Epithelial cell of proximal tubule (primary cell): ENCODE results near the gene SP1. TPM values are rescaled to one million over a fixed set of nuclear protein-coding genes. Genes with fewer than 3 reads are reported as not detected.
"Not testable (repeated sequence)": the region's sequence is repeated elsewhere in the genome, so short reads cannot be mapped to it uniquely, and the experiment has no call there.

Experiments
- DNase-seq: peaks from one replicate; pipeline ENCODE4 v3.0.0-alpha.2; 2011; ENCODE audit warnings: low read depth
- H3K4me3 ChIP-seq: 2 replicates; pipeline ENCODE4 v1.5.1; 2011; ENCODE audit warnings: low read depth, mild to moderate bottlenecking, low read length
- CTCF ChIP-seq: conservative IDR thresholded peaks from 2 replicates; pipeline ENCODE4 v1.5.1; 2012; ENCODE audit warnings: low read depth, mild to moderate bottlenecking, low read length
- total RNA-seq: library from RNA; depleted of rRNA; stranded (reverse); fragments of >200 nt; gene quantifications from 2 replicates; pipeline ENCODE4 v1.2.3, GENCODE V29; 2015

The SP1 gene
- total RNA-seq, 1 donor from 2014 or later, result 29.2 TPM

DNA sequence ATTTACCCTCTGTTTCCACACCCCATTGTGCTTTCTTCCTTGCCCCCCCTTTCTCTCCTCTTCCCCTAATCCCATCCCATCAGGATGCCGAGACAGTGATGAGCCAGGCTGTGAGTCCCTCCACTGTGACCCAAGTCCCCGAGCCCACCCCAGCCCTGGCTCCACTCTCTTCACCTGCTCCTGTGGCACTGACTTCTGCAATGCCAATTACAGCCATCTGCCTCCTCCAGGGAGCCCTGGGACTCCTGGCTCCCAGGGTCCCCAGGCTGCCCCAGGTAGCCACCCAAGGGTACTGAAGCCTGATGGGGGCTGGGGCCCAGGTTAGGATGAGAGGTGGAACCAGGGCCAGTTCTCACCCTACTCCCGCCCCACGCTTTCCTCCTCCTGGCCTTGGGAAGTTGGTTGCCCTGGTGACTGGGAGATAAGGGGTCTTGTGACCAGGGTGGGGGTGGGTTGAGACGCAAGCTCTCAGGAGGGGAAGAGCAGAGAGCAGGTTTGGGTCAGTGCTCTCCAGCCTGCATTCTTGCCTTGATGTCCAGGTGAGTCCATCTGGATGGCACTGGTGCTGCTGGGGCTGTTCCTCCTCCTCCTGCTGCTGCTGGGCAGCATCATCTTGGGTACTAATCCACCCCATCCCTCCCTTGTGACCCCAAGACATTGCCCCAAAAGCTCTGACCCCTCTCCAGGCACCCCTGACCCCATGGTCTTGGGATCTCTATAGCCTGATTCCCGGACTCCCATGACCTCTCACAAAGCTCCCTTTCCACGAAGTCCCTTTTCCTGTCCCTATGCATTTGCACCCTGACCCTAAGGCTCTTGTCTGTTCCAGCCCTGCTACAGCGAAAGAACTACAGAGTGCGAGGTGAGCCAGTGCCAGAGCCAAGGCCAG lies 44.9 kb downstream of the SP1 start:
- TF ChIP-seq CTCF, result no peak
- no peak overlapping the region for H3K4me3 ChIP-seq
- DNase-seq, result no peak

DNA sequence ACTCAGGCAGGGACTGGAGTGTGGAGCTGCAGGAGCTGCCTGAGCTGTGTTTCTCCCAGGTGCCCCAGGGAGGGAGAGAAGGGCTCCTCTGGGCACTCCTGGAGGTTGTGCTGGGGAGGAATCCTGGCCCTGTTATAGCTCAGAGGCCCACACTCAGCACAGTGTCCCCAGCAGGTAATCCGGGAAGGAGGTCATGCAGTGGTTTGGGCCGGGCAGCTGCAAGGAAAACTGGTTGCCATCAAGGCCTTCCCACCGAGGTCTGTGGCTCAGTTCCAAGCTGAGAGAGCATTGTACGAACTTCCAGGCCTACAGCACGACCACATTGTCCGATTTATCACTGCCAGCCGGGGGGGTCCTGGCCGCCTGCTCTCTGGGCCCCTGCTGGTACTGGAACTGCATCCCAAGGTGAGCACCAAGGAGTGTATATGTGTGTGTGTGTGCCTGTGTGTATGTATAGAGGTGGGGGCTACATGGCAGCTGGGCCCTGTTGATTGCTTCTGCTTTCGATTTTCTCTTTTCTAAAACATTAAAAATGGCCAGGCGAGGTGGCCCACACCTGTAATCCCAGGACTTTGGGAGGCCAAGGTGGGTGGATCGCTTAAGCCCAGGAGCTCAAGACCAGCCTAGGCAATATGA lies 45.7 kb downstream of the SP1 start:
- no peak for TF ChIP-seq CTCF
- DNase-seq, result no peak
- no peak overlapping the region for H3K4me3 ChIP-seq

DNA sequence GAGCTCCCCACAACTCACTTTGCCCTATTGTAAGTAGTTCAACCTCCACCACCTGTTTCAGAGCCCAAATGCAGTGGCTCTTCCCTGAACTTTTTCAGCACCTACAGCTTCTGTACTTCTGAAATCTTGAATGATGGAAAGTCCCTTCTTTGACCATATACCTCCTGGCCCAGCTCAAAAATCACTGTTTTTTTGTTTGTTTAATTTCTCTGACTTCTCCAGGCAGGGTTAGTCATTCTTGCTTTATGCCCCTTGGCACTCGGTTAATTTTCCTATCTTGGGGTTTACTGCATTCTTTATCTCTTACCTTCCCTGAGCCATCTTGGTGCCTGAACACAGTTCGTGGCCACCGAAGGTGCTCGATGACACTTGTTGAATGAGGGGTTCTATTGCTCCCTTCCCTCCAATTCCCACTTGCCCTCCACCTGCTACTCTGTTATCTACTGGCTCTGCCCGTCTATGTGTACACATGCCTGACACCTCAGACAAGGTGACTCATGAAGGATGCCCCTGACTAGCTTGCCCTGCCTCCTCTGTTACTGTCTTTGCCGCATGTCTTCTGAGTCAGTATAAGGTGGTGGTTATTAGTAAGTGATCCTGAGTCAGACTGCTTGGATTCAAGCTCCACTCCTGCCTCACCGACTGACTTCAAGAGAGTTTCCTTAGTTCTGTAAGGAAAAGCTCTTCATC lies 48.1 kb downstream of the SP1 start:
- peak; percentile 93 for DNase-seq
- no peak overlapping the region for H3K4me3 ChIP-seq
- no peak for TF ChIP-seq CTCF

DNA sequence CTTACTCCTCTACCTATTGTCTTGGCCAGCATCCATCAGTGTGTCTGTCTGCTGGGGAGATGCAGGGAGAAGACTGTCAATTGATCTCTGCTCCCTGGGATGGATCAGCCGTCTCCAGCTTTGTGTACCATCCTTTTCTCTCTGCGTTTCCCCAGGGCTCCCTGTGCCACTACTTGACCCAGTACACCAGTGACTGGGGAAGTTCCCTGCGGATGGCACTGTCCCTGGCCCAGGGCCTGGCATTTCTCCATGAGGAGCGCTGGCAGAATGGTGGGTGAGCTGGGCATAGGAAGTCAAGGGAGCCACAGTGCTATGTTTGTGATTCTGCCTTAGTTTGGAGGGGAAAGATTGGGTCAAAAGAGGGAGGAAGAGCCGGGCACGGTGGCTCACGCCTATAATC lies 48.8 kb downstream of the SP1 start:
- no peak for TF ChIP-seq CTCF
- no peak overlapping the region for H3K4me3 ChIP-seq
- DNase-seq, result no peak

- TF ChIP-seq CTCF, result no peak
- no peak overlapping the region for H3K4me3 ChIP-seq
- DNase-seq, result no peak
Observed at GRCh38 chr12:53430116-53430515, 50.1 kb downstream of the SP1 start.

DNA sequence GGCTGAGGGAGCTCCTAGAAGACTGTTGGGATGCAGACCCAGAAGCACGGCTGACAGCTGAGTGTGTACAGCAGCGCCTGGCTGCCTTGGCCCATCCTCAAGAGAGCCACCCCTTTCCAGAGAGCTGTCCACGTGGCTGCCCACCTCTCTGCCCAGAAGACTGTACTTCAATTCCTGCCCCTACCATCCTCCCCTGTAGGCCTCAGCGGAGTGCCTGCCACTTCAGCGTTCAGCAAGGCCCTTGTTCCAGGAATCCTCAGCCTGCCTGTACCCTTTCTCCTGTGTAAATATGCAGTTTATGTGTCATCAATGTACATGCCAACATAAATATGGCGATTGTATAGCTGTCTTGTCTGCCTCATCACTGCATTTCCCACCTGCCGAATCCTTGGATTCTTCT lies 51.2 kb downstream of the SP1 start:
- H3K4me3 ChIP-seq, result no peak overlapping the region
- DNase-seq, result no peak
- TF ChIP-seq CTCF, result no peak

DNA sequence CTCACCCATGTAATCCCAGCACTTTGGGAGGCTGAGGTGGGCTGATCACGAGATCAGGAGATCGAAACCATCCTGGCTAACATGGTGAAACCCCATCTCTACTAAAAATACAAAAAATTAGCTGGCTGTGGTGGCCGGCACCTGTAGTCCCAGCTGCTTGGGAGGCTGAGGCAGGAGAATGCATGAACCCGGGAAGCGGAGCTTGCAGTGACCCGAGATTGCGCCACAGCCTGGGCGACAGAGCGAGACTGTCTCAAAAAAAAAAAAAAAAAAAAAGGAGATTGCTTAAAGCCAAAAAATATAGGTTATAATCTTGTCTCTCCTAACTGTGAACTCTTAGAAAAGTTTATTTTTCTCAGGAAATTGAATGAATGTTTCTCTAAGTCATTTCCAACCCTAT lies 55.4 kb downstream of the SP1 start:
- DNase-seq, result not testable (repeated sequence)

DNA sequence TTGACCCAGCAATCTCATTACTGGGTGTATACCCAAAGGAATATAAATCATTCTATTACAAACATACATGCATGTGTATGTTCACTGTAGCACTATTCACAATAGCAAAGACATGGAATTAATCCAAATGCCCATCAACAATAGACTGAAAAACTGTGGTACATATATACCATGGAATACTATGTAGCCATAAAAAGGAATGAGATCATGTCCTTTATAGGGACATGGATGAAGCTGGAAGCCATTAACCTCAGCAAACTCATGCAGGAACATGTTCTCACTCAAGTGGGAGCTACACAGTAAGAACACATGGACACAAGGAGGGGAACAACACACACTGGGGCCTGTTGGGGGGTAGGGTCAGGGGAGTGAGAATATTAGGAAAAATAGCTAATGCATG lies 59.6 kb downstream of the SP1 start:
- not testable (repeated sequence) for DNase-seq, H3K4me3 ChIP-seq

More for the DNA sequence above, 55.4 kb downstream of the SP1 start:
- H3K4me3 ChIP-seq, result not testable (repeated sequence)
